ENCODE measurements around the gene DENND6B. TPM values are rescaled to one million over a fixed set of nuclear protein-coding genes. Genes with fewer than 3 reads are reported as not detected.
A peak's percentile ranks its signal among the peaks of the same experiment; 100 is the strongest.

DENND6B gene
- total RNA-seq, 1 donor from 2014 or later: 1.0 TPM

GRCh38 chr22:50306753-50307749 lies 19.8 kb downstream of the DENND6B start, which contains the start of gene PLXNB2:
TSS of gene PLXNB2 (minus strand) at chr22:50307646. CDS start at chr22:50290584, 17,062 bp downstream.
- peaks cover 3% of the 10 kb centered on the region for H3K36me3 Mint-ChIP-seq
- H3K4me2 ChIP-seq: peak within 1 kb of the TSS; percentile 99
- peaks cover 21% of the 10 kb centered on the region for H3F3A ChIP-seq (ENCODE audit: low read depth)
- H3K9me3 ChIP-seq (ENCODE audit: low read depth): no peaks in the 10 kb centered on the region
- H3K4me1 ChIP-seq: peaks cover 40% of the 10 kb centered on the region
- H3K4me3 ChIP-seq: peak within 1 kb of the TSS; percentile 100
- peaks cover 24% of the 10 kb centered on the region for H3K4me1 Mint-ChIP-seq
- H3K27me3 ChIP-seq: no peaks in the 10 kb centered on the region
- H3K9ac ChIP-seq: peak within 1 kb of the TSS; percentile 81
- H3K27me3 Mint-ChIP-seq (ENCODE audit: insufficient read depth, low read depth): peaks cover 2% of the 10 kb centered on the region
- no peak within 1 kb of the TSS for H3K27ac Mint-ChIP-seq
- TF ChIP-seq EZH2 (IDR thresholded peaks at IDR 0.05) (no peak), EZH2phosphoT487 (IDR thresholded peaks at IDR 0.05) (no peak)
- H3K4me3 Mint-ChIP-seq: peak within 1 kb of the TSS; percentile 93
- peaks cover 43% of the 10 kb centered on the region for H4K20me1 ChIP-seq (ENCODE audit: low read depth)
- H3K36me3 ChIP-seq: no peaks in the 10 kb centered on the region
- peak within 1 kb of the TSS; percentile 13 for H3K27ac ChIP-seq
- peaks cover 45% of the 10 kb centered on the region for H3K79me2 ChIP-seq (ENCODE audit: low read depth)
- DNase-seq (ENCODE audit: low spot score): peak; percentile 93
- no peak within 1 kb of the TSS for H2AFZ ChIP-seq (replicated peaks)
- H3K9me3 Mint-ChIP-seq: no peaks in the 10 kb centered on the region

DNA sequence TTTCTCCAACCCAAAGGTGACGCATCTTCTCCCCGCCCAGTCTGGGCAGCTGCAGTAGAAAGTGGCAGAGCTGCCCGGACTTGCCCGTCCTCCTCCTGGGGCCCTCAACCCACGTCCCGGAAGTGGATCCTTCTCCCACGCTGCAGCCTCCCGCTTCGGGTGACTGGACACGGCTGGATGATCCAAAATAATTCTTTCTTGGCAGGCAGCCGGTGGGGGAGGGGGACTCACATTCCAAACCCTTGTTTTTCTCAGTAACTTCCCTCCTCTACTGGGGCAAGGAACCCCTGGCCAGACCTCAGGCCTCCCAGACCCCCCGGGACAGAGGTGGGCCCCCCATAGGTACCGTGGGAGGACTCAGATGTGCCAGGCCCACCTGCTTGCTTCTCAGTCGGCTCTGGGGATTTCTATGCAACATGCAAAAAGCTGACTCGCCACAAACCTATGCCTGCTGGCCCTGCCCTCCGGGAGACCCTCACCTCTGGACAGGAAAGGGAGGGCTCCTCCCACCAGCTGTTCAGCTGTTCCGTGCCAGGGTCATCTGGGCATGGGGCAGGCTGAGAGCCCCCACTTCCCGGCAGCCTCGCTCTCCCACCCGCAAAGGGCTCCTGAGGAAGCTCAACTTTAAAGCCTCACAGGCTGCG lies 20.8 kb downstream of the DENND6B start:
- Histone ChIP-seq H3K9ac (peak overlapping the region; percentile 81), H3K79me2 (ENCODE audit: low read depth) (peaks cover 52% of the 10 kb centered on the region), H3K4me1 (peaks cover 40% of the 10 kb centered on the region), H3K9me3 (ENCODE audit: low read depth) (no peaks in the 10 kb centered on the region), H3K36me3 (no peaks in the 10 kb centered on the region), H2AFZ (replicated peaks) (no peak overlapping the region), H3K4me2 (peak overlapping the region; percentile 99), H3K4me3 (peak overlapping the region; percentile 100), H3K27ac (no peak overlapping the region), H3K27me3 (peaks cover under 1% of the 10 kb centered on the region), H4K20me1 (ENCODE audit: low read depth) (peaks cover 53% of the 10 kb centered on the region), H3F3A (ENCODE audit: low read depth) (peaks cover 21% of the 10 kb centered on the region)
- Mint-ChIP-seq H3K9me3 (no peaks in the 10 kb centered on the region), H3K27ac (peak overlapping the region; percentile 85), H3K4me1 (peaks cover 26% of the 10 kb centered on the region), H3K27me3 (ENCODE audit: insufficient read depth, low read depth) (peaks cover 2% of the 10 kb centered on the region), H3K4me3 (peak overlapping the region; percentile 93), H3K36me3 (peaks cover 3% of the 10 kb centered on the region)
- peak; percentile 52 for DNase-seq (ENCODE audit: low spot score)
- no peak for TF ChIP-seq EZH2 (IDR thresholded peaks at IDR 0.05)
- no peak for TF ChIP-seq EZH2phosphoT487 (IDR thresholded peaks at IDR 0.05)
- TF ChIP-seq, protein P1, sequence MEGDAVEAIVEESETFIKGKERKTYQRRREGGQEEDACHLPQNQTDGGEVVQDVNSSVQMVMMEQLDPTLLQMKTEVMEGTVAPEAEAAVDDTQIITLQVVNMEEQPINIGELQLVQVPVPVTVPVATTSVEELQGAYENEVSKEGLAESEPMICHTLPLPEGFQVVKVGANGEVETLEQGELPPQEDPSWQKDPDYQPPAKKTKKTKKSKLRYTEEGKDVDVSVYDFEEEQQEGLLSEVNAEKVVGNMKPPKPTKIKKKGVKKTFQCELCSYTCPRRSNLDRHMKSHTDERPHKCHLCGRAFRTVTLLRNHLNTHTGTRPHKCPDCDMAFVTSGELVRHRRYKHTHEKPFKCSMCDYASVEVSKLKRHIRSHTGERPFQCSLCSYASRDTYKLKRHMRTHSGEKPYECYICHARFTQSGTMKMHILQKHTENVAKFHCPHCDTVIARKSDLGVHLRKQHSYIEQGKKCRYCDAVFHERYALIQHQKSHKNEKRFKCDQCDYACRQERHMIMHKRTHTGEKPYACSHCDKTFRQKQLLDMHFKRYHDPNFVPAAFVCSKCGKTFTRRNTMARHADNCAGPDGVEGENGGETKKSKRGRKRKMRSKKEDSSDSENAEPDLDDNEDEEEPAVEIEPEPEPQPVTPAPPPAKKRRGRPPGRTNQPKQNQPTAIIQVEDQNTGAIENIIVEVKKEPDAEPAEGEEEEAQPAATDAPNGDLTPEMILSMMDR (IDR thresholded peaks at IDR 0.05): no peak

- peak overlapping the region; percentile 93 for H3K4me3 Mint-ChIP-seq
- Histone ChIP-seq H3K4me2 (peak overlapping the region; percentile 99), H3K36me3 (no peaks in the 10 kb centered on the region), H3F3A (ENCODE audit: low read depth) (peaks cover 21% of the 10 kb centered on the region), H4K20me1 (ENCODE audit: low read depth) (peaks cover 59% of the 10 kb centered on the region), H3K27ac (no peak overlapping the region), H3K27me3 (peaks cover 6% of the 10 kb centered on the region), H3K79me2 (ENCODE audit: low read depth) (peaks cover 52% of the 10 kb centered on the region), H3K4me1 (peaks cover 40% of the 10 kb centered on the region), H3K4me3 (peak overlapping the region; percentile 100), H2AFZ (replicated peaks) (no peak overlapping the region), H3K9me3 (ENCODE audit: low read depth) (no peaks in the 10 kb centered on the region), H3K9ac (no peak overlapping the region)
- H3K27ac Mint-ChIP-seq: no peak overlapping the region
- TF ChIP-seq, protein P1 (IDR thresholded peaks at IDR 0.05): no peak
- TF ChIP-seq EZH2 (IDR thresholded peaks at IDR 0.05): no peak
- no peak for TF ChIP-seq EZH2phosphoT487 (IDR thresholded peaks at IDR 0.05)
- H3K4me1 Mint-ChIP-seq: peaks cover 28% of the 10 kb centered on the region
- H3K36me3 Mint-ChIP-seq: peaks cover 3% of the 10 kb centered on the region
- no peak for DNase-seq (ENCODE audit: low spot score)
- H3K9me3 Mint-ChIP-seq: no peaks in the 10 kb centered on the region
- H3K27me3 Mint-ChIP-seq (ENCODE audit: insufficient read depth, low read depth): peaks cover 2% of the 10 kb centered on the region
Observed at GRCh38 chr22:50305393-50305922, 21.4 kb downstream of the DENND6B start.

Data from neural progenitor cell (in vitro differentiated cells).